BJ (cell line): Measurements from ENCODE around the gene CPT1C. TPM values are rescaled to one million over a fixed set of nuclear protein-coding genes. Genes with fewer than 3 reads are reported as not detected.

Source experiments
- CTCF ChIA-PET: fragments of 350-600 bp; formaldehyde crosslinking; extraction: SDS; loops from one replicate; lab custom pipeline; 2021; ENCODE audit warnings: antibody characterized with exemption, inconsistent platforms; lab: Yijun Ruan, JAX
- POLR2A ChIA-PET: fragments of 300-600 bp; sonication (Branson Sonifier 250); formaldehyde crosslinking; extraction: SDS; loops from one replicate; lab custom pipeline; 2021; ENCODE audit warnings: antibody characterized with exemption; lab: Charles Lee
- DNase-seq: peaks from one replicate; pipeline ENCODE4 v3.0.0-alpha.2; 2011; ENCODE audit warnings: low read depth
- H3K27me3 ChIP-seq: 2 replicates; pipeline ENCODE4 v1.6.0; 2011; ENCODE audit warnings: low read length; ENCODE audit not compliant: control insufficient read depth, insufficient read depth
- H3K36me3 ChIP-seq: 2 replicates; pipeline ENCODE4 v1.5.1; 2011; ENCODE audit warnings: low read length; ENCODE audit not compliant: control insufficient read depth, insufficient read depth
- H3K4me3 ChIP-seq: 2 replicates; pipeline ENCODE4 v1.5.1; 2011; ENCODE audit warnings: low read depth, mild to moderate bottlenecking, control low read depth, low read length
- CTCF ChIP-seq: IDR thresholded peaks from 2 replicates; pipeline ENCODE4 v1.5.1; 2011; ENCODE audit warnings: low read depth, mild to moderate bottlenecking, control low read depth, inconsistent platforms, low read length, moderate library complexity; ENCODE audit not compliant: insufficient read depth
- polyA plus RNA-seq: library from polyadenylated mRNA; depleted of rRNA; stranded (reverse); fragments of >200 nt; gene quantifications from 2 replicates; pipeline ENCODE4 v1.2.3, GENCODE V29; 2011

Gene CPT1C
- polyA plus RNA-seq, 1 experiment, result 45.9 TPM

- POLR2A ChIA-PET, result no interaction called here
- Histone ChIP-seq H3K27me3 (no peaks in the 10 kb centered on the region), H3K4me3 (no peak overlapping the region), H3K36me3 (peaks cover 18% of the 10 kb centered on the region)
- no peak for TF ChIP-seq CTCF
- DNase-seq, result no peak
- CTCF ChIA-PET, result interaction anchor here (0.6 to 5.0 kb wide), 7 partner anchors 9 to 130 kb away, joined by 3 to 41 read pairs (median 4); partner anchors contain the start of genes ADM5 and CPT1C
Observed at GRCh38 chr19:49679771-49680413, 11.0 kb upstream of the CPT1C start.

GRCh38 chr19:49680421-49681351 lies 10.2 kb upstream of the CPT1C start:
- no peak for DNase-seq
- no peaks in the 10 kb centered on the region for H3K27me3 ChIP-seq
- peaks cover 22% of the 10 kb centered on the region for H3K36me3 ChIP-seq
- CTCF ChIA-PET, result interaction anchor here (0.6 to 5.0 kb wide), 16 partner anchors 9 to 192 kb away, joined by 3 to 41 read pairs (median 4); partner anchors contain the start of genes ADM5, CPT1C, FUZ and RRAS
- no peak overlapping the region for H3K4me3 ChIP-seq
- TF ChIP-seq CTCF, result peak; percentile 100
- POLR2A ChIA-PET, result no interaction called here

- ChIA-PET POLR2A (no interaction called here), CTCF (interaction anchor here (1.1 to 5.0 kb wide), 6 partner anchors 7 to 193 kb away, joined by 3 to 41 read pairs (median 5); partner anchors contain the start of genes ADM5 and CPT1C)
- no peak for DNase-seq
- TF ChIP-seq CTCF, result no peak
- Histone ChIP-seq H3K4me3 (no peak overlapping the region), H3K27me3 (no peaks in the 10 kb centered on the region), H3K36me3 (peaks cover 30% of the 10 kb centered on the region)
Observed at GRCh38 chr19:49681830-49682229, 9.1 kb upstream of the CPT1C start.

- no peaks in the 10 kb centered on the region for H3K27me3 ChIP-seq
- no peak for DNase-seq
- peaks cover 30% of the 10 kb centered on the region for H3K36me3 ChIP-seq
- TF ChIP-seq CTCF, result no peak
- CTCF ChIA-PET, result interaction anchor here (5.0 kb wide), 1 partner anchor 7 kb away, joined by 41 read pairs; the partner anchor contains the start of genes ADM5 and CPT1C
- POLR2A ChIA-PET, result no interaction called here
- H3K4me3 ChIP-seq, result no peak overlapping the region
Observed at GRCh38 chr19:49682274-49682673, 8.6 kb upstream of the CPT1C start.

- DNase-seq, result no peak
- CTCF ChIA-PET, result interaction anchor here (0.6 to 1.4 kb wide), 4 partner anchors 11 to 323 kb away, joined by 3 read pairs; no protein-coding TSS in a partner anchor
- Histone ChIP-seq H3K4me3 (no peak overlapping the region), H3K36me3 (peaks cover 34% of the 10 kb centered on the region), H3K27me3 (no peaks in the 10 kb centered on the region)
- no peak for TF ChIP-seq CTCF
- POLR2A ChIA-PET, result no interaction called here
Observed at GRCh38 chr19:49683814-49684250, 7.1 kb upstream of the CPT1C start.
